Measurements from ENCODE around the gene TMEM169.

- no peak for TF ChIP-seq POLR2AphosphoS5 (IDR thresholded peaks at IDR 0.05; ENCODE audit: borderline replicate concordance, low read depth, low read length)
- TF ChIP-seq EZH2 (IDR thresholded peaks at IDR 0.05): no peak
- TF ChIP-seq FOXP2 (optimal IDR thresholded peaks at IDR 0.05; ENCODE audit: control extremely low read depth, extremely low read length, insufficient read depth): no peak
Observed at GRCh38 chr2:216059233-216059834, 22.4 kb upstream of the TMEM169 start.
